ENCODE measurements around the gene MEI1.

DNA sequence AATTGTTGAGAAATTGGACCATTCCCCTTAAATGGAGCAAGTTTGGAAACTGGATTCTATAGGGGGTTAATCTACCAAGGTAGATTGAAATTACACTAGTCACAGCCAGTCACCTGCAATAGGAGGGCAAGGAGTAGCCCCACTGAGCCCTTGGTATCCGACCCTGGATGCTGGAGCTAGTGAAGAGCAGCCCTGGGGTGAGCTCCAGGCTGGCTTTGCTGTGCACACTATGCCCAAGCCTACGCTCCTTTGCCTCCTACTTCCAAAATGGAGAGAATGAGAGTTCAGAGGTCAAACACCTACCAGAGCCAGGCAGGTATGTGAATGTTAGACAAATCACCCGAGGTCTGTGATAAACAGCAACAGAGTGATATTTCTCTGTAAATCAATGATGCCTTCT lies 34.4 kb upstream of the MEI1 start:
- TF ChIP-seq CTCF (IDR thresholded peaks at IDR 0.05) (no peak), POLR2A (IDR thresholded peaks at IDR 0.05) (no peak)
